Large intestine (tissue), 3 donors: Measurements from ENCODE around the gene TSPAN16. TPM values are rescaled to one million over a fixed set of nuclear protein-coding genes. Genes with fewer than 3 reads are reported as not detected.

Experiments used
- DNase-seq, 2 donors: peaks; one replicate each; pipeline versions ENCODE4 v3.0.0 to v3.0.0-alpha.2; 2013
- H3K27ac ChIP-seq: one replicate; pipeline ENCODE4 v1.5.1; 2013; ENCODE audit warnings: low read length
- H3K27me3 ChIP-seq: 2 replicates; pipeline ENCODE4 v1.6.1; 2013; ENCODE audit warnings: low read length; ENCODE audit not compliant: control insufficient read depth, insufficient read depth
- H3K36me3 ChIP-seq: 2 replicates; pipeline ENCODE4 v1.6.1; 2013; ENCODE audit warnings: low read length; ENCODE audit not compliant: control insufficient read depth, insufficient read depth
- H3K4me1 ChIP-seq: one replicate; pipeline ENCODE4 v1.6.1; 2013; ENCODE audit warnings: low read length; ENCODE audit not compliant: control insufficient read depth, insufficient read depth
- H3K4me3 ChIP-seq: one replicate; pipeline ENCODE4 v1.5.1; 2013; ENCODE audit warnings: low read length
- H3K9me3 ChIP-seq: one replicate; pipeline ENCODE4 v1.6.1; 2013; ENCODE audit warnings: mild to moderate bottlenecking, low read depth, low read length, moderate library complexity; ENCODE audit not compliant: control insufficient read depth
- WGBS: methylation state at CpG from one replicate; pipeline ENCODE4 v1.1.5; 2013; ENCODE audit warnings: low lambda C conversion rate; ENCODE audit not compliant: insufficient coverage; 5-methylcytosine and 5-hydroxymethylcytosine counted together
- polyA plus RNA-seq: library from polyadenylated mRNA; unstranded; fragments of 120-200 nt; gene quantifications from one replicate; pipeline ENCODE4 v1.2.1, GENCODE V29; 2013

The TSPAN16 gene
- polyA plus RNA-seq, 1 donor: not detected

DNA sequence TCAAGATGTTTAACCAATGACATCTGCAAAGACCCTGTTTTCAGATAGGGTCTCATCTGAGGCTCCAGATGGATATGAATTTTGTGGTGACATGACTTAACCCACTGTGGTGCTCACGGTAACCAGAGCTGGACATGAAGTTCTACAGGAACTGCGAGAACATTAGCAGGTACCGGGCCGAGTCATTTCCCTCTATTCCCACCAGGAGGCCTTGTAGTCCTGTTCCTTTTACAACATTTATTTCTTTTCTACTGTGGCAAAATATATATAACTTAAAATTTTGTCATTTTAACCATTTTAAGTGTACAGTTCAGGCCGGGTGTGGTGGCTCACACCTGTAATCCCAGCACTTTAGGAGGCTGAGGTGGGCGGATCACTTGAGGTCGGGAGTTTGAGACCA is 7.6 kb upstream of the TSPAN16 start:
- Histone ChIP-seq H3K4me3 (no peak overlapping the region), H3K27ac (no peak overlapping the region), H3K27me3 (no peaks in the 10 kb centered on the region), H3K36me3 (no peaks in the 10 kb centered on the region), H3K4me1 (peaks cover 3% of the 10 kb centered on the region), H3K9me3 (no peaks in the 10 kb centered on the region)
- DNase-seq: no peak
- WGBS: no CpG with 5 or more reads among the region's 7 CpGs

DNA sequence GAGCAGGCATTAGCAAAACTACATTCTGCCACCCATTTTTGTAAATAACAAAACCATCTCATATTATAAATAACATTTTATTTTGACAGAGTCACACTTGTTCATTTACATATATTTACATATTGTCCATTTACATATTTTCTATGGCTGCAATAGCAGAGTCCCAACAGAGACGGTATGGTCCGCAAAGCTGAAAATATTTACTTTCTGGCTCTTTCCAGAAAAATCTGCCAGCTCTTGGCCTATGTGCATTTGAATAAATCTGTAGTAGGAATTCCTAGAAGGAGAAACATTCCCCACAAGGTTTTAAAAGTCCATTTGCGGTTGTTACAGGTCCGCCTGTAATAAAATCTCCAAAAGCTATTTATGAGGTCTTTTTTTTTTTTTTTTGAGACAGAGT is 5.7 kb upstream of the TSPAN16 start:
- peaks cover 10% of the 10 kb centered on the region for H3K4me1 ChIP-seq
- H3K36me3 ChIP-seq: no peaks in the 10 kb centered on the region
- WGBS: 100% methylated on average over 2 of the region's 4 CpGs
- DNase-seq: no peak
- no peak overlapping the region for H3K27ac ChIP-seq
- H3K27me3 ChIP-seq: no peaks in the 10 kb centered on the region
- no peak overlapping the region for H3K4me3 ChIP-seq
- H3K9me3 ChIP-seq: no peaks in the 10 kb centered on the region

DNA sequence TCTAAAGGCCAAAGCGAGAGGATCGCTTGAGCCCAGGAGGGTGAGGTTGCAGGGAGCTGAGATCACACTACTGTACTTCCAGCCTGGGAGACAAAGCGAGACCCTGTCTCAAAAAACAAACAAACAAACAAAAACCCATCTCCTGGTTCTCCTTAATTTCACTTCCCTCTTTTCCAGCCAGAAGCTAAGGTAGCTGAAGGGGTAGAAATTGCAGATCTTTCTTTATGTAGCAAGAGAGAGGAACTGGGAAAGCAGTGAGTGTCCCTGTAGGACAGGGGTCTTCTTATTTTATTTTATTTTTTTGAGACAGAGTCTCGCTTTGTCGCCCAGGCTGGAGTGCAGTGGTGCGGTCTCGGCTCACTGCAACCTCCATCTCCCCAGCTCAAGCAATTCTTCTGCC is 4.5 kb upstream of the TSPAN16 start:
- Histone ChIP-seq H3K4me3 (no peak overlapping the region), H3K4me1 (peaks cover 10% of the 10 kb centered on the region), H3K36me3 (no peaks in the 10 kb centered on the region), H3K27ac (no peak overlapping the region), H3K27me3 (no peaks in the 10 kb centered on the region), H3K9me3 (no peaks in the 10 kb centered on the region)
- no peak for DNase-seq
- no CpG with 5 or more reads among the region's 7 CpGs for WGBS

- H3K36me3 ChIP-seq: no peaks in the 10 kb centered on the region
- DNase-seq: no peak
- peaks cover 10% of the 10 kb centered on the region for H3K4me1 ChIP-seq
- no peak overlapping the region for H3K4me3 ChIP-seq
- H3K27me3 ChIP-seq: no peaks in the 10 kb centered on the region
- H3K27ac ChIP-seq: no peak overlapping the region
- WGBS: no CpG with 5 or more reads among the region's 1 CpG
- H3K9me3 ChIP-seq: no peaks in the 10 kb centered on the region
Measured at GRCh38 chr19:11291991-11292390, 4.0 kb upstream of the TSPAN16 start.

GRCh38 chr19:11293433-11294389 is 2.2 kb upstream of the TSPAN16 start:
- peak; percentile 89 to 90 for DNase-seq
- H3K27ac ChIP-seq: peak overlapping the region; percentile 37
- H3K9me3 ChIP-seq: no peaks in the 10 kb centered on the region
- H3K27me3 ChIP-seq: no peaks in the 10 kb centered on the region
- 12% methylated on average over 2 of the region's 41 CpGs for WGBS
- H3K4me3 ChIP-seq: peak overlapping the region; percentile 17
- peaks cover 10% of the 10 kb centered on the region for H3K4me1 ChIP-seq
- no peaks in the 10 kb centered on the region for H3K36me3 ChIP-seq

DNA sequence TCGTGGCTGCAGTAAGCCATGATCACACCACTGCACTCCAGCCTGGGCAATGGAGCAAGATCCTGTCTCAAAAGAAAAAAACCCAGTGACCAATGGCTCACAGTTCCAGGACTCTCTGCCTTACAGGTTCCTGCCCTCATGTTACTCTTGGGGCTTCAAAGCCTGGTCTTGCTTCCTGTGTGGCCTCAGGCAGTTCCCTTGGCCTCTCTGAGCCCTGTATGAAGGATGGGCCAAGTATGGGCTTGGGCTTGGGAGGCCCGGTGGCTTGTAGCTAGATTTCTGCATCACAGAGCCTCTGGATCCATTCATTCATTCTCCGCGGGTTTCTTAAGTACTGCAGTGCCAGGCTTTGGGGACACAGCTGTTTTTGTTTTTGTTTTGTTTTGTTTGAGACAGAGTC is 780 bp upstream of the TSPAN16 start:
- Histone ChIP-seq H3K27me3 (no peaks in the 10 kb centered on the region), H3K9me3 (no peaks in the 10 kb centered on the region), H3K4me1 (peaks cover 10% of the 10 kb centered on the region), H3K4me3 (no peak overlapping the region), H3K36me3 (no peaks in the 10 kb centered on the region), H3K27ac (no peak overlapping the region)
- DNase-seq: no peak
- WGBS: no CpG with 5 or more reads among the region's 4 CpGs

DNA sequence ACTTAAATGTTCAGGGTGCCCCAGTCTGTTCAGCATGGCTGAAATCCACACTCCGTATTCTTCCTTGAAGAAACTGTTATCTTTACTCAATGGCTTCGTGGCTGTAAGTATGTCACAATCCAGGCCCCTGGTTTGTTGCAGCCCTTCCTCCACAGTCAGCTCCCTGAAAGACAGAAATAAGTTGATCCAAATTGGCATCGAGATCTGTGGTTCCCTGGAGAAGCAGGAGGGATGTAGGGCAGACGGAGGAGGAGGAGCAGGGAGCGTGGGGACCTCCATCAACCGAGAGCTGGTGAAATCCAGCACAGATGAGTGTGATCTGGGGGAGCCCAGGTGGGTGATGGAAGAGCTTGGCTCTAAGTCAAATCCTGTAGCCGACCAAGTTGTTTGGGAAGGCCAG is 304 bp downstream of the TSPAN16 start:
- DNase-seq: no peak
- no peak overlapping the region for H3K4me3 ChIP-seq
- H3K9me3 ChIP-seq: no peaks in the 10 kb centered on the region
- no peaks in the 10 kb centered on the region for H3K36me3 ChIP-seq
- WGBS: no CpG with 5 or more reads among the region's 7 CpGs
- no peak overlapping the region for H3K27ac ChIP-seq
- H3K4me1 ChIP-seq: peaks cover 10% of the 10 kb centered on the region
- H3K27me3 ChIP-seq: no peaks in the 10 kb centered on the region

DNA sequence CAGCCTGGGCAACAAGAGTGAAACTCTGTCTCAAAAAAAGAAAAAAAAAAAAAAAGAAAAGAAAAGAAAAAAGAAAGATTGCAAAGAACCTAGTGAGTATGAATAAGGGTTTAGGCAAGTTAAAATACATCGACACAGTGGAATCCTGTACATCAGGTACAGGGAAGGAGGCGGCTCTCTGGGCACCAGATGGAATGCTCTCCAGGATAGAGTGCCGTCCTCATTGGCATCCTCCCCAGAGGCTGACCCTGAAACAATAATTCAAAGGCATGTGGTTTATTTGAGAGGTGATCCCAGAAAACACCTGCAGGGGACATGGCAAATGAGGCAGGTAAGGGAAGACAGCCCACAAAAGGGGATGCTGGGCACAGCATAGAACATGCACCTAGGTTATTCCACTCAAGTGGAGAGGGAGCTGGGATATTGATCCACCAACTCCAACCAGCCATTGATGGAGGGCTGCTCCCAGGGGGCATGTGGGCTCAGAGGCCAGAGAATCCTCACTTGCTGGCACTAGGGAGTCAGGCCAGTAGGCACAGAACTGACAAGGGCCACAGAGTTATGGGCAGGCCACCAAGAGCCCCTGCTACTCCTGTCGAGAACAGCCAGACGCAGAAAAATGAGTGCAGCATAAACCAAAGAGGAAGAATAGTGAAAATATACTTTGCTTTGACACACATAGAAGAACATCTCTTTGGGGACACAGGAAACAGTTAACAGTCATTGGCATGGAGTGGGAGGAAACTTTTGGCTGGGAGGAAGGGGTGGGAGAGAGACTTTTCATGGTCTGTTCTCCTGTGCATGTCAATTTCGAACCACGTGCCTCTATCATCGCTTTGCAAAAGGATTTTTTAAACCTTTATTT is 4.2 kb downstream of the TSPAN16 start:
- DNase-seq: no peak

GRCh38 chr19:11300811-11301120 is 4.8 kb downstream of the TSPAN16 start:
- DNase-seq: no peak
- H3K4me1 ChIP-seq: no peaks in the 10 kb centered on the region
- H3K9me3 ChIP-seq: no peaks in the 10 kb centered on the region
- no peaks in the 10 kb centered on the region for H3K27me3 ChIP-seq
- H3K27ac ChIP-seq: no peak overlapping the region
- H3K4me3 ChIP-seq: no peak overlapping the region
- WGBS: no CpG with 5 or more reads among the region's 11 CpGs
- no peaks in the 10 kb centered on the region for H3K36me3 ChIP-seq

More for the DNA sequence above, 4.2 kb downstream of the TSPAN16 start:
- no peak overlapping the region for H3K4me3 ChIP-seq
- no peaks in the 10 kb centered on the region for H3K9me3 ChIP-seq
- no peaks in the 10 kb centered on the region for H3K36me3 ChIP-seq
- no peaks in the 10 kb centered on the region for H3K4me1 ChIP-seq
- 90% methylated on average over 2 of the region's 8 CpGs for WGBS
- H3K27me3 ChIP-seq: no peaks in the 10 kb centered on the region
- H3K27ac ChIP-seq: no peak overlapping the region

- H3K4me1 ChIP-seq: no peaks in the 10 kb centered on the region
- H3K9me3 ChIP-seq: no peaks in the 10 kb centered on the region
- no CpG with 5 or more reads among the region's 5 CpGs for whole genome bisulfite sequencing
- no peaks in the 10 kb centered on the region for H3K36me3 ChIP-seq
- no peak overlapping the region for H3K27ac ChIP-seq
- no peak overlapping the region for H3K4me3 ChIP-seq
- DNase-seq: no peak
- H3K27me3 ChIP-seq: no peaks in the 10 kb centered on the region
Measured at GRCh38 chr19:11304936-11305335, 9.0 kb downstream of the TSPAN16 start.
